GM21528 (cell line): ENCODE results near the gene IGBP1.
"Not testable (repeated sequence)": the region's sequence is repeated elsewhere in the genome, so short reads cannot be mapped to it uniquely, and the experiment has no call there.

Source experiments
- ATAC-seq: cut with Tn5 transposase; IDR thresholded peaks from one replicate; pipeline ENCODE4 v1.9.1; 2021; ENCODE audit warnings: mild to moderate bottlenecking, moderate library complexity; ENCODE audit not compliant: unreplicated experiment, low FRiP score

The IGBP1 gene

DNA sequence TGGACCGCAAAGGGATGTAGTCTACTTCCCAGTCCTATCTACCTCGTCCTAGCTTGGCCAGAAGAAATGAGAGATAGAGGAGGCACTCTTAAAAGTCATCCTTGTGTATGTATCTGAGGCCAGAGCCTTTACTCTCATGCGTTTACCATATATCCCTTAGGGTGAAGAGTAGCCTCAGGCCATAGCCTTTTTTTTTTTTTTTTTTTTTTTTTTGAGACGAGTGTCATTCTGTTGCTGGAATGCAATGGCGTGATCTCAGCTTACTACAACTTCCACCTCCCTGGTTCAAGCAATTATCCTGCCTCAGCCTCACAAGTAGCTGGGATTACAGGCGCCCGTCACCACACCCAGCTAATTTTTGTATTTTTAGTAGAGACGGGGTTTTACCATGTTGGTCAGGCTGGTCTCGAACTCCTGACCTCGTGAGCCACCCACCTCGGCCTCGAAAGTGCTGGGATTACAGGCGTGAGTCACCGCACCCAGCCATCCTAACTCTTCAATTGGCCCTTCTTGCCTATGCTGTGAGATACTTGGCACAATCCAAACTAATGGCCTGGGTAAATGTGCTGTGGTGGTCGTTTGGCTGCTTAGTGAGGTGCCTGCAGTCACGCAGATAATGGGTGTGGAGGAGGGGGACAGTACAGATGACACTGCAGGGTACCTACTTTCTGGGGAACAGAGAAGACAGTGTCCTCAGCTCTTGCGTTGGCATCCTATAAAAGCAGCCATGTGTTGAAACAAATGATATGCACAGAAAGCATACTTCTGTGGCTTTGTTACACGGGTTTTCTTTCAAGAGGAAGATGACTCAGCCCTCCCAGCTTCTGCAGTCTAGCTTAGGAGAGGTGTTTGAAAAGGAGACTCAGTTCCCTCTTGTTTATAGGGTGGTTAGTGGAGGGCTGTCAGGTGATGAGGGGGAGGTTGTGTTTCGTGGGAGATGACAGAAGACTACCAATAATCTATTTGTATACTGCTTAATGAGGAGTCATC lies 33.6 kb downstream of the IGBP1 start:
- no peak for ATAC-seq

DNA sequence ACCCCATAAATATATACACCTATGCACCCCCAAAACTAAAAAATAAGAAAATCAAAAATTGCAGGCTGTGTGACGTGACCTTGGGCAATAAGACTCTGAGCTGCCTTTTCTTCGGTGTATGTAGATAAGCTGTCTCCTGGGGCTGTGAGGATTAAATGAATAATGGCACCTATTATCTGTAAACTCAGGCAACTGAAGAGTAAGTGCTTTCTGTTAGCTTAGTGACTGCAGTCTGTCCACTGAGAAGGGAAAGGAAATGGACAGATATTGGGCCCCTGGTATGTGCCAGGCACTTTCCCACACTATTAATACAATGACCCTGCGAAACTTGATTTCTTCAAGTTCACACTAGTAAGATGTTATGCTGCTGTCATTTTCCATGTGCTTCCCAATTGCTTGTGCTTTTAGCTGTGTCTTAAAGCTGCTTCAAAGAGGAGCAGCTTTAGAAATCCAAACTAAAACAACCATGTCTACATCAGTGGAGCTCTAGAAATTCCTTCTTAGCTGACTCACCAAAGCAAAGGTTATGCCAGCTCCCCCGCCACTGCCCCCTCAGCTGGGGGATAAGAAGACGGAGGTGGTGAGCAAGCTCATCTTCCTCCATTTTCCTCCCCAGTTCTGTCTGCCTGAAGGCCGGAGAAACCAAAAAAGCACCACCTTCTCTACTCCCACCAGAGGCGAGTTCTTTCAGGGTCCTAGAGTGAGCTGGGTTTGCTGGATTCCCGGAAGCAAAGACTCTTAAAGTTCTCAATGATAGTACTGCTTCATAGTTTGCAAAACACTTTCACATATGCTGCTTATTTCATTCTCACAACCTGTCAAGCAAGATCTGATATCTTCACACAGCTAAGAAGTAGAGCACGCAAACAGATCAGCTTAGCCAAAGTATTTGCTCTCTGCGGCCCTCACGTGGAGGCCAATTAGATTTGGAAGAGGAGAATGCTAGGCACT lies 35.3 kb downstream of the IGBP1 start:
- no peak for ATAC-seq

DNA sequence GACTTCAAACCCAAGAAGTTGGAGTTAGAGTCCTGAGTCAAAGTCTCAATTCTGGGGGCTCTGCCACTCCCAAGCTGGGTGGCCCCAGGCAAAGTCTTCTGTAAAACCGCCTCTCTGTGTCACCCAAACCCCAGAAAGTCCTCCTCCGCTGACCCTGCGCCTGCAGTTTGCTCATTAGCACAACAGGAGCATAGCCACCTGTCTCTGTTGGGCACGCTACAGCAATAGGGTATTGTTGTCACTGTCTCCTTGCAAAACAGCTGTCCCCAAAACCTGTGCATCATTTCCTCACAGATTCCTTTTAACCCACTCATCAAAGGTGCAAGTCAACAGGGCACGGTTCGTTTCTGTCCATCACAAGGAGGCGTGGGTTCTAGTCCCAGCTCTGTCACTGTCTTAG lies 36.0 kb downstream of the IGBP1 start:
- no peak for ATAC-seq

DNA sequence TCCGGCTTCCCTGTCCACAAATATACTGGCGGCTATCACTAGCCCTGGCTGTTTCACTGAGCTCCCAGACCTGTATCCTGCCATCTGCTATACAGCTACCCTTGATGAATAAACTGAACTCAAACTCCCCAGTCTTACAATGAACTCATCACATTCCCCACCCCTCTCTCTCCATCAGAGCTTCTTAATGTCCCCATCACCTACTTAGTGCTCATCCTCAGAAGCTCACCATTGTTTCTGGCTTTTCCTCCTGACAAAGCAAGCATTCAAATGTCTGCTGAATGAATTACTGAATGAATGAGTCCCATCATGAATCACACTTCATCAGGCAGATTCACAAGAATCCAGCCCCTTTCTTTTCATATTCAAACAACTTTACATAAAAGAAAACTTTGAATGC lies 38.4 kb downstream of the IGBP1 start:
- ATAC-seq: no peak

DNA sequence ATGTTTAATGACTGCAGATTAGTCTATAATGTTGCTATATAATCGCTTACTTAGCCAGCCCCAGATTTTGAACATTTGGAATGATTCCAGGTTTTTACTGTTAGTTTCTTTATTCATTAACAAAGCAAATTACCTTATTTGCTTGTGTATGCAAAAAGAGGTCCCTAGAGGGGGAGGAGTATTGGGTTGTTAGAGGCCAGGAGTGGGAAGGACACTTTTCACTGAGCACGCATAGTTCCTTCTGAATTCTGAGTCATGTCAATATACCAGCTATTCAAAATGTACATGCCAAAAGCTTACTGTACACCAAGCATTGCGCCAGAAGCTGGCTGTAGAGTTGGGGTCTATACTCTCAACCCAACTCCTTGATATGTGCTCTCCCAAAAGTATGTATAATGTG lies 39.0 kb downstream of the IGBP1 start:
- ATAC-seq: no peak

DNA sequence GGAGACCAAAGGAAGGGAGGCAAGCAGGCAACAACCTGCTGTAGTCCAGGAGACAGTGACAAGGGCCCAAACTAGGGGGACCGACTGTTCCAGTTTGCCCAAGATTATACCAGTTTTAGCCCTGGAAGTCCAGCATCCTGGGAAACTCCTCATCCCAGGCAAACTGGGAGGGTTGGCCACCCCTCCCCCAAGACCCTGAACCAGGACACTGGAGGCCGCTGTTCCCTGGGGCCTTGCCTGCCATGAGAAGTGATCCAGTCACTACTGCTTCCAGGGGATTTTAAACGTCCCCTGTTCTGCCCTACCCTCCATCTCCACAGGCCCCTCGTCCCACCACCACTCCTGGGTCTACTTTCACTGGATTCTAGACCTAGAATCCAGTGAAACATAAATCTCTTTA lies 39.7 kb downstream of the IGBP1 start:
- no peak for ATAC-seq

DNA sequence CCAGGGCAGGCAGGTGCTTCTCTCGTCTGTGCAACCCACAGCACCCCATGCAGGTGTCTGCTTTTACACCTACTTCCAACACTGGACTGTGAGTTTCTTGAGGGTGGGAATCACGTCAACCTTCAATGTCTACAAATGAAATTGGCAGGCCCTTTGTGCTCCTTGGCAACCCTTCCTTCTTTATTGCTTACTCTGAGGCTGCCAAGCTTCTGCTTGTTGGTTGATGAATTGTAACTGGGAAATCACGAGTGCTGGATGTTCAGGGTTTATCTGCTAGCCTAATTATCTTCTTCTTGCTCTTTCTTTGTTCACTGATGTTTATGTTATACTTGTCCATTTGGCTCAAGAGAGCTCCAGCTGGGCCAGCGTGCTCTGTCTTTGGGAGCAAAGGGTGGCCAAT lies 41.5 kb downstream of the IGBP1 start:
- ATAC-seq: no peak

DNA sequence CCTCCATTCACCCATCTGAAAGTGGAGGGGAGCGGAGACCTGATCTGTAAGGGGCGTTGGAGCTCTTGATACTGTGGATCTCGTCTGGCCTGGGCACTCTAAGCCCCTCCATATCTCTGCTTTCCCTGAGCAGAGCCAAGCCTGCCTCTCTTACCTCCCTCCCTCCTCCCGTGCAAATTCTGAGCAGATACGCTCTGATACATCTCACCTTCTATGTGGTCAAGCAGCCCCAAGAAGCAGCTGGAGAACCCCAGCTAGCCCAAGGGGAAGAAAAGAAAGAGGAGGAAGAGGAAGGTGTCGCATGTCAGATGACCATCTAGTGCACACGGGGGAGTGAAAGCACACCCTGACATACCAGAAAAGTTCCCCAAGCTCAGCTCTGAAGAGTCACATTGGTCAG lies 42.1 kb downstream of the IGBP1 start:
- no peak for ATAC-seq

DNA sequence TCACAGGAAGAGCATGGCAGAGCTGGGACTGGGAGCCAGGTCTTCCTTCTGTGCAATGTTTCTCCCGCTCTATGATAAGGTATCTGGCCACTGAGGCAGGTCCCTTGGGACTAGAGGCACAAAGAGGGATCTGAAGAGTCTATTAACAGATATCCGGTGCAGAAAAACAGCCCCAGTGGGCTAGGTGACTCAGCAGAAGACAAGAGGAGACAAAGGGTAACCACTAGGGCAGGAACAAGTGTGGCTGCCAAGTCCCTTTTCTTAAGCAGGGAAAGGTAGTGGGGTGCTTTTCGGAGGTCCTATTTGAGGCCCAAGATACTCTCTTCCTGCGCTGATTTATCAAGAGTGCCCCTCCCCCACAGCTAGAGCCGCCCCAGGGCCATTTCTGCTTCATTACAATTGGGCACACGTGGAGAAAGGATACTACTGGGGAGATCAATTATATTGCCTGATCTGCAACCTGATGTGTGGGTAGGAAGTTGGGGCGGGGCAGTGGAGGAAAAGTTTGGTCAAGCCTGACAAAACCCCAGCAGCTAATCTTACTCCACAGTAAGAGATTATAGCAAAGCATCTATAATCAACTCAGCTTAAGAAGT lies 43.8 kb downstream of the IGBP1 start, which contains the start of gene DGAT2L6:
TSS of gene DGAT2L6 (plus strand) at position 546 of the 596 bp plus-strand sequence. CDS start 100 bp downstream, outside the sequence.
- peak; percentile 64 for ATAC-seq

DNA sequence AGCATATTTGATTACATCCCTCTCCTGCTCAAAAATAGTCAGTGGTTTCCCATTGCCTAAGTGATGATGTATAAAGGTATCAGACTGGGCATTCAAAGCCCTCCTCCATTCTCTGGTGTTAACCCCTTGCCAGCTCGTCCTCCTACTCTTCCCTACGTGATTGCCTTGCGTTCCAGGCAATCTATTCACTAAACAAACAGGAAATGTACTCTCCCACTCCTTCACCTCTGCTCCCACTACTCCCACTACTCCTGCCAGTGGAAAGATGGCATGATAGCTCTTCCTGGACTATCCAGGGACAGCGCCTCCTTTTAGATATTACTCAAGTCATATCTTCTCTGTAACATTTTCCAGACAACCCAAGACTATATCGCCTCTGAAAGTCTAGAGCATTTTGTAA lies 49.8 kb downstream of the IGBP1 start:
- no peak for ATAC-seq

DNA sequence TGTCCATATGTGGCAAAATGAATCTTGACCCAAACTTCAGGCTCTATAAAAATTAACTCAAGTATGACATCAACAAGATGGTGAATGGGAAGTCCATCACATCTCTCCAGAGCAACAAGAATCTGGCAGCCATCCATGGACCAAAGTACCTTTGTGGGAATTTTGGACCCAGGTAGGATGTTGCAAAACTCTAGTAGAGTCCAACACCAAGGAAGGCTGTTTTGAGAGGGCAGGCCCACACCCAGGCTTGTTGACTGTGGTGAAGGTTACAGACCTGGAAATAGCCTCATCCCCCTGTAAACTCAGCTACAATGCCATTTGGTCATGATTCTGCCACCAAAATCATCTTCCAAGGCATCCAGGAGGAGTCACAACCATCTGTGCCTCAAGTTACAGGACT lies 57.0 kb downstream of the IGBP1 start:
- no peak for ATAC-seq

DNA sequence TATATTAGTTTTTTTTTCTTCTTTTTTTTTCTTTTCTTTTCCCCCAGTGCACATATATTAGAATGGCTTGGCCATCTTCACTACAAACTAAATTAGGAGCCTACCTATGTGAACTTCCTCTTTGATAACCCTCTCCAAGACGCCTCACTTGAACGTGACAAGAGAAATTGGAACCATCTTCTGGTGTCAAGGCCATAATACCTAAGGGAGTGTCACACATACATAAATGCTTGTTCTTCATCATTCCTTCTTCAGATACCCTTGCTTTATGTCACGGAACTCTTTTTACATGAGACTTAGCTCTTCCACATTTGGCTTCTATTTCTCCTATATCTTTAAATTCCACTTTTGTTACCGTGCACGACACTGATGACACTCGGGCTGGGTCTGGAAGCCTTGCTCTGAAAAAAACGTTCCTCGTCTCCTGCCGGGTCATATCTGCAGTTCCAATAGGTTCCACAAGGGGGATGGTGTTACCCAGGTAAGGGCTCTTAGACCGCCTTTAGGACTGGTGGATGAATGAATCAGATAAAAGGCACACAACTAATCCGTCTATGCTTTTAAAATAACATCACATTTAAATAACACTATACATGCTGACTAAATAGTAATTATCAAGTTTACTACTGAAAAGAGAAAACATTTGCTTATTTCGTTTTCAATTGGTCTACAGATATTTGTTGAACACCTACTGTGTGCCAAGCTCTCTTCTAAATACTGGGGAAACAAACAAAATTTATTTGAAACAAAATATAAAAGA lies 63.9 kb downstream of the IGBP1 start:
- peak; percentile 68 for ATAC-seq

DNA sequence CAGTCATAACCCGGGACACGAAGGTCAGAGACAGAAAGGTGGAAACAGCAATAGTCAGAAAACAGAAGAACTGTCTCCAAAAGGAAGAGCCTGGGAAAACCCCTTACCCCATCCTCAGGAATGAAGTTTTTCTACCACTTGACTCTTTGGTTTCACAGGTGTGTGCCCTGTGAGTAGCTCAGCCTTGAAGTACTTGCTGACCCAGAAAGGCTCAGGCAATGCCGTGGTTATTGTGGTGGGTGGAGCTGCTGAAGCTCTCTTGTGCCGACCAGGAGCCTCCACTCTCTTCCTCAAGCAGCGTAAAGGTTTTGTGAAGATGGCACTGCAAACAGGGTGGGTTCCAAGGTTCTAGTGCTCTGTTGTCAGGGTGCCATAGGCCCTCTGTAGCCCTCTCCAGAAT lies 68.5 kb downstream of the IGBP1 start:
- ATAC-seq: no peak

DNA sequence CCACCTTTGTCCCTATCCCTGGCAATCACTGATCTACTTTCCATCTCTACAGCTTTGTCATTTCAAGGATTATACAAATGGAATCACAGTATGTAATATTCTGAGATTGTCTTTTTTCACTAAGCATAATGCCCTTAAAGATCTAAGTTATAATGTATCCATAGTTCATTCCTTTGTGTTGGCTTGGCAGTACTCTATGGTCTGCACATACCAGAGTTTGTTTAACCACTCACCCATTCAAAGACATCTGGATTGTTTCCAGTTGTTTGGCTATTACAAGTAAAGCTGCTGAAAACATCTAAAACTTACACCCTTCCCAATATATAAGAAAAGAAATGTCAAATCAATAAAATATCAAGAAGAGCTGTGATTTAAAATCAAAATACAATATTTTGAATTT lies 75.2 kb downstream of the IGBP1 start:
- ATAC-seq: no peak

DNA sequence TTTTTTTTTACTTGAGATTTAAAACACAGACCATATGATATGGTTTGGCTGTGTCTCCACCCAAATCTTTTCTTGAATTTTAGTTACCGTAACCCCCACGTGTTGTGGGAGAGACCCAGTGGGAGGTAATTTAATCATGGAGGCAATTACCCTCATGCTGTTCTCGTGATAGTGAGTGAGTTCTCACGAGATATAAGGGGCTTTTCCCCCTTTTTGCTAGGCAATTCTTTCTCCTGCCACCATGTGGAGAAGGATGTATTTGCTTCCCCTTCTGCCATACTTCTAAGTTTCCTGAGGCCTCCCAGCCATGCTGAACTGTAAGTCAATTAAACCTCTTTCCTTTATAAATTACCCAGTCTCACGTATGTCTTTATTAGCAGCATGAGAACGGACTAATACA lies 76.3 kb downstream of the IGBP1 start:
- ATAC-seq: not testable (repeated sequence)
